ENCODE measurements around the gene VSTM4.

GRCh38 chr10:49010295-49010694 is 105.0 kb downstream of the VSTM4 start:
- TF ChIP-seq SP1 (CRISPR knock-in tag; conservative IDR thresholded peaks at IDR 0.05) (no peak), CTCF (IDR thresholded peaks at IDR 0.05) (no peak), USF1 (CRISPR knock-in tag; IDR thresholded peaks at IDR 0.05) (no peak), MYBL2 (CRISPR knock-in tag; IDR thresholded peaks at IDR 0.05) (no peak), FOXK1 (CRISPR knock-in tag; IDR thresholded peaks at IDR 0.05) (no peak)

Measured in WTC11 (cell line).